ENCODE data around the gene GOLGA2. TPM values are rescaled to one million over a fixed set of nuclear protein-coding genes. Genes with fewer than 3 reads are reported as not detected.

Gene GOLGA2
- total and polyA plus RNA-seq, 2 donors (not counting 1 experiment from before 2014, with no cell fraction given): 118 to 126 TPM

DNA sequence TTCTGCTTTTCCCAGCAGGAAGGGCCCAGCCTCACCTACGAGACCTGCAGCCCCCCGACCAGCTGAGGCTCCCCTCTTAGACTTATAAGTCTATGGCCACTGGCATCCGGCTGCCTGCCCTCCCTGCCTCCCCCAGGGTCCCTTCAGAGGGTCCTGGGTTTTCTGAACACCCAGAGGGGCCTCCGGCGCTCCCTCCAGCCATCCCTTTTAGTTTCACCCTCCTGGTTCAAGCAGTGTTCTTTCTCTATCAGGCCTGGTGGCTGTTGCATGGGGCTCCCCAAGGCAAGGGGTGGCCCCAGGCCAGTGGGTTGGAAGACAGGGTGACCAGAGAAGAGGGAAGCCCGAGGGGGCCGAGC lies 21.8 kb downstream of the GOLGA2 start:
- Histone ChIP-seq H4K20me1 (ENCODE audit: control insufficient read depth, extremely low read depth, insufficient read depth, low read length) (no peaks in the 10 kb centered on the region), H3K79me2 (ENCODE audit: control insufficient read depth, insufficient read depth, low read length) (no peaks in the 10 kb centered on the region), H3K9me3 (ENCODE audit: control insufficient read depth, insufficient read depth, low read depth, low read length) (no peaks in the 10 kb centered on the region), H3K9ac (ENCODE audit: insufficient read depth, low read length) (no peak overlapping the region), H3K4me1 (ENCODE audit: control insufficient read depth, extremely low read depth, insufficient read depth, low read length) (no peaks in the 10 kb centered on the region), H3K4me2 (ENCODE audit: extremely low read depth, insufficient read depth, low read length) (no peak overlapping the region), H2AFZ (ENCODE audit: low read length) (no peak overlapping the region), H3K27ac (ENCODE audit: insufficient read depth, low read length) (no peak overlapping the region), H3K4me3 (replicated peaks in 1 of 4; ENCODE audit: control extremely low read depth in 1 of 4, insufficient read depth in 1 of 4, low read depth in 3 of 4, low read length in 4 of 4) (no peak overlapping the region), H3K36me3 (ENCODE audit: control insufficient read depth, insufficient read depth, low read length) (peaks cover 16% of the 10 kb centered on the region), H3K27me3 (ENCODE audit: control insufficient read depth, insufficient read depth, low read length) (no peaks in the 10 kb centered on the region)
- DNase-seq (ENCODE audit: low read depth in 2 of 2): no peak
- TF ChIP-seq, protein P1, sequence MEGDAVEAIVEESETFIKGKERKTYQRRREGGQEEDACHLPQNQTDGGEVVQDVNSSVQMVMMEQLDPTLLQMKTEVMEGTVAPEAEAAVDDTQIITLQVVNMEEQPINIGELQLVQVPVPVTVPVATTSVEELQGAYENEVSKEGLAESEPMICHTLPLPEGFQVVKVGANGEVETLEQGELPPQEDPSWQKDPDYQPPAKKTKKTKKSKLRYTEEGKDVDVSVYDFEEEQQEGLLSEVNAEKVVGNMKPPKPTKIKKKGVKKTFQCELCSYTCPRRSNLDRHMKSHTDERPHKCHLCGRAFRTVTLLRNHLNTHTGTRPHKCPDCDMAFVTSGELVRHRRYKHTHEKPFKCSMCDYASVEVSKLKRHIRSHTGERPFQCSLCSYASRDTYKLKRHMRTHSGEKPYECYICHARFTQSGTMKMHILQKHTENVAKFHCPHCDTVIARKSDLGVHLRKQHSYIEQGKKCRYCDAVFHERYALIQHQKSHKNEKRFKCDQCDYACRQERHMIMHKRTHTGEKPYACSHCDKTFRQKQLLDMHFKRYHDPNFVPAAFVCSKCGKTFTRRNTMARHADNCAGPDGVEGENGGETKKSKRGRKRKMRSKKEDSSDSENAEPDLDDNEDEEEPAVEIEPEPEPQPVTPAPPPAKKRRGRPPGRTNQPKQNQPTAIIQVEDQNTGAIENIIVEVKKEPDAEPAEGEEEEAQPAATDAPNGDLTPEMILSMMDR (conservative IDR thresholded peaks at IDR 0.05 in 1 of 2, IDR thresholded peaks at IDR 0.05 in 1 of 2; ENCODE audit: low read depth in 1 of 2, low read length in 2 of 2): no peak
- TF ChIP-seq EZH2 (IDR thresholded peaks at IDR 0.05; ENCODE audit: low read length, missing control alignments): no peak

DNA sequence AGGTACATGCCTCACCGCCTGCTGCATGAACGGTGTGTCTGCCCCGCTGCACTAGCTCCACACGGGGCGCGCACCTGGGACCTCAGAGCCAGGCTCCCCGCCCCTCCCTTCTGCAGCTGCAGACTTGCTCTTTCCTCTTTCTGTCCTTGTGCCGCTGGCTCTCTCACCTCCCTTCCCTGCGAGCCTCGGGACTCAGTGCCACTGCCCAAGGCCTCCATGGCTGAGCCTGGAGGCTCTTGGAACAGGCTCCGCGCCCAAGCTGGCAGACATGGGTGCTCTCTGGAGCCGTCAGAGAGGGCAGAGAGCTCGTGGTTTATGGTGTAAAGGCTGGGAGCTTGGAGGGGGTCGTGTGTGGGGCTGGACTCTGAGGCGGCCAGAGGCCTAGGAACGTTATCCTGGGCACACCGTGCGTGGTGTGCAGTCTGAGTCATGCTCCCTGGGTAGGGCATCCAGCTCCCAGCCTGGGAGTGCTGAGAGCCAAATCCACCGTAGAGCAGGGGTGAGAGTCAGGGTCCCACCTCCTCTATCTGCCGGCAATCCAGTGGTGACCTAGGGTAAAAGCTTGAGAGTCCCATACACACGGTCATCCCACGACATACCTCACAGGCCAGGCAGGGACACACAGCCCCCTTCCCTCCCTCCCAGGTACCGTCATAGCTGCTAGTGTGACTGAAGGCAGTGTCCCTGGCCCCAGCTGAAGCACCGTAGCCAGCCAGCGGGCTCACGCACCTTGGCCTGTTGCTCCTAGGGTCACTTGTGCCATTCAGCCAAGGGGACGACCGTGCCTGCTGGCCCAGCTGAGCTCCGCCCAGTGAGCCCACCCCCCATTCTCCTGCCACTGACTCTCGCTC lies 22.4 kb downstream of the GOLGA2 start:
- peaks cover 13% of the 10 kb centered on the region for H3K36me3 ChIP-seq (ENCODE audit: control insufficient read depth, insufficient read depth, low read length)
- H3K27me3 ChIP-seq (ENCODE audit: control insufficient read depth, insufficient read depth, low read length): no peaks in the 10 kb centered on the region
- H3K9me3 ChIP-seq (ENCODE audit: control insufficient read depth, insufficient read depth, low read depth, low read length): no peaks in the 10 kb centered on the region
- H3K27ac ChIP-seq (ENCODE audit: insufficient read depth, low read length): no peak overlapping the region
- no peak for TF ChIP-seq EZH2 (IDR thresholded peaks at IDR 0.05; ENCODE audit: low read length, missing control alignments)
- TF ChIP-seq, protein P1 (conservative IDR thresholded peaks at IDR 0.05 in 1 of 2, IDR thresholded peaks at IDR 0.05 in 1 of 2; ENCODE audit: low read depth in 1 of 2, low read length in 2 of 2): no peak
- H3K9ac ChIP-seq (ENCODE audit: insufficient read depth, low read length): no peak overlapping the region
- H3K4me3 ChIP-seq (replicated peaks in 1 of 4; ENCODE audit: control extremely low read depth in 1 of 4, insufficient read depth in 1 of 4, low read depth in 3 of 4, low read length in 4 of 4): no peak overlapping the region
- no peak overlapping the region for H2AFZ ChIP-seq (ENCODE audit: low read length)
- DNase-seq (ENCODE audit: low read depth in 2 of 2): no peak
- no peak overlapping the region for H3K4me2 ChIP-seq (ENCODE audit: extremely low read depth, insufficient read depth, low read length)
- H3K4me1 ChIP-seq (ENCODE audit: control insufficient read depth, extremely low read depth, insufficient read depth, low read length): no peaks in the 10 kb centered on the region
- no peaks in the 10 kb centered on the region for H4K20me1 ChIP-seq (ENCODE audit: control insufficient read depth, extremely low read depth, insufficient read depth, low read length)
- no peaks in the 10 kb centered on the region for H3K79me2 ChIP-seq (ENCODE audit: control insufficient read depth, insufficient read depth, low read length)

DNA sequence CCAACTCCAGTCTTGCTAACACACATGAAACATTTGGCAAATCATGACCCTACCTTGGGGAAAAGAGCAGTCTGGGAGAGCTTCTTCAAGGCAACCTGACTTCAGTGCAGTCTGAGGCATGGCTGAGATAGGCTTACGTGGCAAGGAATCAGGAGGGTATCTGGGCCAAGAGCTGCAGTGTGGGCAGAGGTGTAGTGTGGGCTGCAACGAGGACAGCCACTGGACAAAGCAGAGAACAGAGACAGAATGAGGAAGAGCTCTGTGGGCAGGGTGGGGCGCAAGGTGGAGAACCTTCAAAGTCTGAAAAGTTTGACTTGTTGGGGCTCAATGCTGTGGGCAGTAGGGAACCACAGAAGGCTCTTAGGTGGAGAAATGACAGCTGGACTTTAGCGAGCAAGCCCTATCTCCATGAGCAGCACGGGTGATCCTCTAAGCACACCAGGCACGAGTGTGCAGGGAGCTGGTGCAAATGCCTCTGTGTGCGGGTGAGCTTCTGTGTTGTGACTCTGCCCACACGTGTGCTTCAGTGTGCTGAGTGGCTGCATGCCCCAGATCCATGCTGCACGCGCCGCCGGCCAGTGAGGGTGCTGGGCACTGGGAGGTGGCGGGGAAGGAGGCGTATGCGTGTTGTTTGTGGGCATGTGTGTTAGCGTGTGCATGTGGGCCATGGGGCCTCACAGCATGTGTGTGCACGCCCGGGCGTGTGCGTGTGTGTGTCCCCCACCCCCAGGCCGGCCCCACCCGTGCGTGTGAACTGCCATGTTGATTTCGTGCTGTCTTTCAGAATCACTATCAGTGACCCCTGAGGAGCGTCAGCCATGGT lies 23.3 kb downstream of the GOLGA2 start:
- DNase-seq (ENCODE audit: low read depth in 2 of 2): no peak

More for the DNA sequence above, 23.3 kb downstream of the GOLGA2 start:
- peaks cover 7% of the 10 kb centered on the region for H3K36me3 ChIP-seq (ENCODE audit: control insufficient read depth, insufficient read depth, low read length)
- H2AFZ ChIP-seq (ENCODE audit: low read length): no peak overlapping the region
- no peak overlapping the region for H3K4me3 ChIP-seq (replicated peaks in 1 of 4; ENCODE audit: control extremely low read depth in 1 of 4, insufficient read depth in 1 of 4, low read depth in 3 of 4, low read length in 4 of 4)
- H3K27me3 ChIP-seq (ENCODE audit: control insufficient read depth, insufficient read depth, low read length): no peaks in the 10 kb centered on the region
- H4K20me1 ChIP-seq (ENCODE audit: control insufficient read depth, extremely low read depth, insufficient read depth, low read length): no peaks in the 10 kb centered on the region
- H3K9me3 ChIP-seq (ENCODE audit: control insufficient read depth, insufficient read depth, low read depth, low read length): no peaks in the 10 kb centered on the region
- H3K79me2 ChIP-seq (ENCODE audit: control insufficient read depth, insufficient read depth, low read length): no peaks in the 10 kb centered on the region
- TF ChIP-seq, protein P1 (conservative IDR thresholded peaks at IDR 0.05 in 1 of 2, IDR thresholded peaks at IDR 0.05 in 1 of 2; ENCODE audit: low read depth in 1 of 2, low read length in 2 of 2): no peak
- no peak for TF ChIP-seq EZH2 (IDR thresholded peaks at IDR 0.05; ENCODE audit: low read length, missing control alignments)
- H3K9ac ChIP-seq (ENCODE audit: insufficient read depth, low read length): no peak overlapping the region
- H3K27ac ChIP-seq (ENCODE audit: insufficient read depth, low read length): no peak overlapping the region
- H3K4me1 ChIP-seq (ENCODE audit: control insufficient read depth, extremely low read depth, insufficient read depth, low read length): no peaks in the 10 kb centered on the region
- no peak overlapping the region for H3K4me2 ChIP-seq (ENCODE audit: extremely low read depth, insufficient read depth, low read length)

Measured in fibroblast of lung (primary cell).